OCI-LY7 (cell line): ENCODE results near the gene GMDS. TPM values are rescaled to one million over a fixed set of nuclear protein-coding genes. Genes with fewer than 3 reads are reported as not detected.

ENCODE experiments used
- BruUV-seq: library from RNA; stranded (reverse); fragments of 400-500 nt; replicated peaks from 2 replicates; lab custom pipeline; 2021; lab: Mats Ljungman, UMichigan
- CTCF ChIA-PET: fragments of 300-600 bp; sonication (Branson Sonifier 250); formaldehyde crosslinking; loops from one replicate; lab custom pipeline; 2022; ENCODE audit warnings: antibody characterized with exemption; ENCODE audit not compliant: unreplicated experiment; lab: Charles Lee
- POLR2A ChIA-PET: fragments of 300-600 bp; sonication (Branson Sonifier 250); formaldehyde crosslinking; loops from one replicate; lab custom pipeline; 2022; ENCODE audit warnings: antibody characterized with exemption; lab: Charles Lee
- DNase-seq: peaks from one replicate; pipeline ENCODE4 v3.0.0-alpha.2; 2015; ENCODE audit warnings: low spot score
- H2AFZ ChIP-seq: fragments of 200-600 bp; sonication (generic), shearing (Covaris generic); 2 replicates; pipeline ENCODE4 v1.6.1; 2014; ENCODE audit warnings: mild to moderate bottlenecking, antibody characterized with exemption, low read length, moderate library complexity
- H3K27ac ChIP-seq: fragments of 200-600 bp; sonication (generic); 2 replicates; pipeline ENCODE4 v1.5.1; 2014; ENCODE audit warnings: mixed run types, low read depth, mild to moderate bottlenecking, moderate library complexity, low read length, inconsistent platforms; ENCODE audit not compliant: poor library complexity, severe bottlenecking
- H3K36me3 ChIP-seq: fragments of 200-600 bp; sonication (generic); 2 replicates; pipeline ENCODE4 v1.6.1; 2014; ENCODE audit warnings: mild to moderate bottlenecking, antibody characterized with exemption, low read length, moderate library complexity, mixed read lengths; ENCODE audit not compliant: insufficient read depth
- H3K4me1 ChIP-seq: fragments of 200-600 bp; sonication (generic); 2 replicates; pipeline ENCODE4 v1.5.1; 2014; ENCODE audit warnings: mild to moderate bottlenecking, low read length; ENCODE audit not compliant: insufficient read depth, poor library complexity, severe bottlenecking
- H3K4me2 ChIP-seq: fragments of 200-600 bp; sonication (generic); 2 replicates; pipeline ENCODE4 v1.6.1; 2014; ENCODE audit warnings: mild to moderate bottlenecking, low read length
- H3K4me3 ChIP-seq: fragments of 200-600 bp; sonication (generic); 2 replicates; pipeline ENCODE4 v1.5.1; 2014; ENCODE audit warnings: mild to moderate bottlenecking, low read depth, low read length; ENCODE audit not compliant: poor library complexity, severe bottlenecking
- H3K79me2 ChIP-seq: fragments of 200-600 bp; sonication (generic); 2 replicates; pipeline ENCODE4 v1.6.1; 2016; ENCODE audit warnings: low read depth, mild to moderate bottlenecking, low read length, moderate library complexity, mixed read lengths; ENCODE audit not compliant: insufficient read depth
- H3K9me2 ChIP-seq: fragments of 200-600 bp; sonication (generic); 2 replicates; pipeline ENCODE4 v1.6.1; 2016; ENCODE audit warnings: mild to moderate bottlenecking, low read length, mixed read lengths; ENCODE audit not compliant: insufficient read depth
- H3K9me3 ChIP-seq: fragments of 200-600 bp; sonication (generic); 2 replicates; pipeline ENCODE4 v1.6.1; 2014; ENCODE audit warnings: mild to moderate bottlenecking, mixed run types, low read length, mixed read lengths
- H4K20me1 ChIP-seq: fragments of 200-600 bp; sonication (generic); 2 replicates; pipeline ENCODE4 v1.6.1; 2014; ENCODE audit warnings: mild to moderate bottlenecking, antibody characterized with exemption, low read length, moderate library complexity, mixed read lengths; ENCODE audit not compliant: insufficient read depth
- EZH2phosphoT487 ChIP-seq: fragments of 200-600 bp; sonication (generic); IDR thresholded peaks from 2 replicates; pipeline ENCODE4 v1.6.1; 2018; ENCODE audit warnings: low read depth, borderline replicate concordance, mild to moderate bottlenecking, mixed run types, antibody characterized with exemption, low read length, moderate library complexity, mixed read lengths
- intact Hi-C: fragments of 100-400 bp; cut with micrococcal nuclease; formaldehyde crosslinking; loops from one replicate; pipeline ENCODE4 v1.10.0; 2022; ENCODE audit not compliant: unreplicated experiment
- total RNA-seq, 2 experiments: library from RNA; depleted of rRNA in 1 of 2; stranded (reverse); fragments of >200 nt in 1 of 2; shearing (Covaris generic) in 1 of 2; gene quantifications; 2 replicates each; pipeline ENCODE4 v1.2.3, GENCODE V29; 2014 to 2022
- TF ChIP-seq, protein P1 (sequence below): fragments of 200-600 bp; sonication (generic); conservative IDR thresholded peaks from 2 replicates; pipeline ENCODE4 v1.5.1; 2014; ENCODE audit warnings: mild to moderate bottlenecking, antibody characterized with exemption, low read length, moderate library complexity, mixed read lengths

The GMDS gene
- total RNA-seq, 2 experiments from 2014 or later: 9.9 to 26.8 TPM

DNA sequence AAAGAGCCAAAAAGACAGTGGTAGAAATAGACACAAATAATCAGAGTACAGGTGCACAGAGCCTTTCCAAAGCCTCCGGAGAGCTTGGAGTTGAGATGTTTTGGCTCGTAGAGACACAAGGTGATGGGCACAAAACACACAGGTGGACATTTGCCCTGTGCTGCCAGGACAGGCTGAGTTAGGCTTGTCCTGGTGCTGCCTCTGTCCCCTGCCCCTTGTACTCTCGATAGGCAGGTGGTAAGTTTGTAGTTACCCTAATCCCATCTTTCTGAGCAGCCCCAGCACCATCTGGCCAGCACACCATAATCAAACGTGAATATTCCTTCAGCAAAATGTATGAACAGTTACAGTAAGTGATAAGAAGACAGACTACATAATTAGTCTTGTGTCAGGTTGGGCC, 540.2 kb downstream of the GMDS start:
- TF ChIP-seq, protein P1, sequence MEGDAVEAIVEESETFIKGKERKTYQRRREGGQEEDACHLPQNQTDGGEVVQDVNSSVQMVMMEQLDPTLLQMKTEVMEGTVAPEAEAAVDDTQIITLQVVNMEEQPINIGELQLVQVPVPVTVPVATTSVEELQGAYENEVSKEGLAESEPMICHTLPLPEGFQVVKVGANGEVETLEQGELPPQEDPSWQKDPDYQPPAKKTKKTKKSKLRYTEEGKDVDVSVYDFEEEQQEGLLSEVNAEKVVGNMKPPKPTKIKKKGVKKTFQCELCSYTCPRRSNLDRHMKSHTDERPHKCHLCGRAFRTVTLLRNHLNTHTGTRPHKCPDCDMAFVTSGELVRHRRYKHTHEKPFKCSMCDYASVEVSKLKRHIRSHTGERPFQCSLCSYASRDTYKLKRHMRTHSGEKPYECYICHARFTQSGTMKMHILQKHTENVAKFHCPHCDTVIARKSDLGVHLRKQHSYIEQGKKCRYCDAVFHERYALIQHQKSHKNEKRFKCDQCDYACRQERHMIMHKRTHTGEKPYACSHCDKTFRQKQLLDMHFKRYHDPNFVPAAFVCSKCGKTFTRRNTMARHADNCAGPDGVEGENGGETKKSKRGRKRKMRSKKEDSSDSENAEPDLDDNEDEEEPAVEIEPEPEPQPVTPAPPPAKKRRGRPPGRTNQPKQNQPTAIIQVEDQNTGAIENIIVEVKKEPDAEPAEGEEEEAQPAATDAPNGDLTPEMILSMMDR: no peak
- no peak for TF ChIP-seq EZH2phosphoT487
- Histone ChIP-seq H4K20me1 (no peaks in the 10 kb centered on the region), H3K27ac (no peak overlapping the region), H3K4me1 (no peaks in the 10 kb centered on the region), H3K79me2 (no peaks in the 10 kb centered on the region), H3K9me3 (no peaks in the 10 kb centered on the region), H3K9me2 (no peaks in the 10 kb centered on the region), H3K36me3 (no peaks in the 10 kb centered on the region), H3K4me2 (no peak overlapping the region), H2AFZ (no peak overlapping the region), H3K4me3 (no peak overlapping the region)
- BruUV-seq: no TSS peak
- POLR2A ChIA-PET: no interaction called here
- no peak for DNase-seq
- intact Hi-C loops: no loop called here
- CTCF ChIA-PET: no interaction called here

DNA sequence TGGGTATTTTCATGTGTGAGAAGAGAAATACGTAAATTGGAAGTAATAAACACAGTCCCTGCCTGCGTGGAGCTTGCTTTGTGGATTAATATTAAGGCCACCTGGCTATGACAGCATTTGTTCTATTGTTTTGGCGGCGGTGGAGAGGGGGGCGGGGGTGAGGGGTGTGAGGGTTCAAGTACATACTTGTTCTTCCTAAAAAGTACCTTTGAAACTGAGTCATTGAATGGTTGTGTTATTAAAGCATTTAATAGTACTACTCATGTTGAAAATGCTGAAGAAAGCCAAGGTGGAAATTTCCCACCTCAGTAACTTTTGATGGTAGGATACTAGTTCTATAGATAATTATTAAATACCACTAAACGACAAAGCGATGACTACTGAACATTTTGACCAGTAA, 540.7 kb downstream of the GMDS start:
- POLR2A ChIA-PET: no interaction called here
- no TSS peak for BruUV-seq
- no peaks in the 10 kb centered on the region for H3K36me3 ChIP-seq
- no peaks in the 10 kb centered on the region for H4K20me1 ChIP-seq
- H2AFZ ChIP-seq: no peak overlapping the region
- no peaks in the 10 kb centered on the region for H3K9me2 ChIP-seq
- no peak for DNase-seq
- no peaks in the 10 kb centered on the region for H3K4me1 ChIP-seq
- CTCF ChIA-PET: no interaction called here
- TF ChIP-seq EZH2phosphoT487: no peak
- TF ChIP-seq, protein P1: no peak
- H3K79me2 ChIP-seq: no peaks in the 10 kb centered on the region
- no peak overlapping the region for H3K27ac ChIP-seq
- H3K9me3 ChIP-seq: no peaks in the 10 kb centered on the region
- H3K4me2 ChIP-seq: no peak overlapping the region
- intact Hi-C loops: no loop called here
- no peak overlapping the region for H3K4me3 ChIP-seq

DNA sequence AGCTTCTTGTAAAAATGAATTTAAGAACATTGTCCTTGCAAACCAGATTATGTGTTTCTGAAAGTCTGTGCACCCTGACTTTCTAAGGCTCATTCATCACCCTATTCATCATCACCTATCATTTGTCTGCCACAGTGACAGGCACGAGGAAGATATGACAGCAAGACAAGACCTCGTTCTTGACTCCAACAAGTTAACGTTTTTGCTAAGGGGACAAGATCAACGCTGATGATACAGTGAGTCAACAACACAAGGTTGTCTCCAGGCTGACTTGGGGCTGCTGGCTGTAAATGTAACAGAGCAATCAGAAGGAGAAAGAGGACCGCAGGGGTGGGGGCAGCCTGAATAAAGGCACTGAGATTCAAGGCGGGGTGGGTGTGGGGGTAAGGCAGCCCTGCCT, 541.5 kb downstream of the GMDS start:
- no peak for DNase-seq
- BruUV-seq: no TSS peak
- ChIA-PET POLR2A (interaction anchor here (0.6 to 1.1 kb wide), 2 partner anchors 93 to 305 kb away, joined by 3 read pairs; no protein-coding TSS in a partner anchor), CTCF (no interaction called here)
- Histone ChIP-seq H3K4me3 (no peak overlapping the region), H3K36me3 (no peaks in the 10 kb centered on the region), H3K9me3 (no peaks in the 10 kb centered on the region), H3K4me2 (no peak overlapping the region), H3K9me2 (no peaks in the 10 kb centered on the region), H2AFZ (no peak overlapping the region), H4K20me1 (no peaks in the 10 kb centered on the region), H3K27ac (no peak overlapping the region), H3K79me2 (no peaks in the 10 kb centered on the region), H3K4me1 (no peaks in the 10 kb centered on the region)
- intact Hi-C loops: no loop called here
- TF ChIP-seq, protein P1: no peak
- TF ChIP-seq EZH2phosphoT487: no peak
